Measurements from ENCODE around the gene POU6F1.

DNA sequence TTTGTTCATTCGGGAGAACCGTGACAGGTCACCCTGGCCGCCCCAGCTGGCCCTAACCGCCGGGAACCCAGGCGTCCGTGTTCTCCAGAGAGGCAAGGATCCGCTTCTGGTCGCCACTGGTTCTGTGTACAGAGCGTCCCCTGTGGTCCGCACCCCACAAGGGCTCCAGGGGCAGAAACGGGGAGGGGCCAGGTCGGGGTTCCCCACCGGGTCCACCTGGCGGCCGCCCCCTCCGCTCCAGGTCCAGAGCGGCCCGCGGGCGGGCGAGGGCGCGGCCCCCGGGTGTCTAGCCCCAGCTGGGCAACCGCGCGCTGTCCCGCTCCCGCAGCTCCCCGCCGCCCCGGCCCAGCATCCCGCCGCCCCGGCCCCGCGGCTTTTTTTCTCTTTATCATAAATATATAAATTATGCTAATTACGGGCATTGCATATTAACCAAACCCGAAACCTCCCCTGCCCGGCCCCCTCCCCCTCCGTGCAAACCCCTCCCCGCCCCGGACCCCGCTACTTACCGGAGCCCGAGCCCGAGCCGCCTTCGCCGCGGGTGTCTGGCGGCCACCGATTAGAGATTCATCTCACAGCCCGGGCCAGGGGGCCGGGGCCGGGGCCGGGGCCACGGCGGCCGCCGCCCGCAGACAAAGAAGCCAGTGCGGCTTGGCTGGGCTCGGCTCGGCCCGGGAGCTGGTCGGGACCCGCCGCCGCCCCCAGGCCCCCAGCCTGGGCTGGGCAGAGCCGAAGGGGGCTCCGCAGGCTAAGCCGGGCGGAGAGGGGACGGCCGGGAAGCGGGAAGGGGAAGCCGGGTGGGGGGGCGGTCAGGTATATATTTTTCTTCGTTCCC is 512 bp downstream of the POU6F1 start:
- TF ChIP-seq, protein P1, sequence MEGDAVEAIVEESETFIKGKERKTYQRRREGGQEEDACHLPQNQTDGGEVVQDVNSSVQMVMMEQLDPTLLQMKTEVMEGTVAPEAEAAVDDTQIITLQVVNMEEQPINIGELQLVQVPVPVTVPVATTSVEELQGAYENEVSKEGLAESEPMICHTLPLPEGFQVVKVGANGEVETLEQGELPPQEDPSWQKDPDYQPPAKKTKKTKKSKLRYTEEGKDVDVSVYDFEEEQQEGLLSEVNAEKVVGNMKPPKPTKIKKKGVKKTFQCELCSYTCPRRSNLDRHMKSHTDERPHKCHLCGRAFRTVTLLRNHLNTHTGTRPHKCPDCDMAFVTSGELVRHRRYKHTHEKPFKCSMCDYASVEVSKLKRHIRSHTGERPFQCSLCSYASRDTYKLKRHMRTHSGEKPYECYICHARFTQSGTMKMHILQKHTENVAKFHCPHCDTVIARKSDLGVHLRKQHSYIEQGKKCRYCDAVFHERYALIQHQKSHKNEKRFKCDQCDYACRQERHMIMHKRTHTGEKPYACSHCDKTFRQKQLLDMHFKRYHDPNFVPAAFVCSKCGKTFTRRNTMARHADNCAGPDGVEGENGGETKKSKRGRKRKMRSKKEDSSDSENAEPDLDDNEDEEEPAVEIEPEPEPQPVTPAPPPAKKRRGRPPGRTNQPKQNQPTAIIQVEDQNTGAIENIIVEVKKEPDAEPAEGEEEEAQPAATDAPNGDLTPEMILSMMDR (IDR thresholded peaks at IDR 0.05): peak in 2 of 3 experiments; percentile 26 to 29
- TF ChIP-seq POLR2AphosphoS5 (IDR thresholded peaks at IDR 0.05) (peak; percentile 15 to 24), POLR2A (IDR thresholded peaks at IDR 0.05; ENCODE audit: low read depth) (no peak)

Measured in esophagus muscularis mucosa (tissue), 3 donors.